22Rv1 (cell line): Measurements from ENCODE around the gene PLCB1.

Experiments used
- H3K27ac ChIP-seq: fragments of 450-650 bp; 2 replicates; pipeline ENCODE4 v1.5.1; 2017
- ZFX ChIP-seq: fragments of 450-650 bp; IDR thresholded peaks from 2 replicates; pipeline ENCODE4 v1.6.1; 2017; ENCODE audit warnings: antibody characterized with exemption, borderline replicate concordance
- TF ChIP-seq, protein P1 (sequence below): fragments of 450-650 bp; IDR thresholded peaks from 2 replicates; pipeline ENCODE4 v1.5.1; 2017; ENCODE audit warnings: mild to moderate bottlenecking

The PLCB1 gene

DNA sequence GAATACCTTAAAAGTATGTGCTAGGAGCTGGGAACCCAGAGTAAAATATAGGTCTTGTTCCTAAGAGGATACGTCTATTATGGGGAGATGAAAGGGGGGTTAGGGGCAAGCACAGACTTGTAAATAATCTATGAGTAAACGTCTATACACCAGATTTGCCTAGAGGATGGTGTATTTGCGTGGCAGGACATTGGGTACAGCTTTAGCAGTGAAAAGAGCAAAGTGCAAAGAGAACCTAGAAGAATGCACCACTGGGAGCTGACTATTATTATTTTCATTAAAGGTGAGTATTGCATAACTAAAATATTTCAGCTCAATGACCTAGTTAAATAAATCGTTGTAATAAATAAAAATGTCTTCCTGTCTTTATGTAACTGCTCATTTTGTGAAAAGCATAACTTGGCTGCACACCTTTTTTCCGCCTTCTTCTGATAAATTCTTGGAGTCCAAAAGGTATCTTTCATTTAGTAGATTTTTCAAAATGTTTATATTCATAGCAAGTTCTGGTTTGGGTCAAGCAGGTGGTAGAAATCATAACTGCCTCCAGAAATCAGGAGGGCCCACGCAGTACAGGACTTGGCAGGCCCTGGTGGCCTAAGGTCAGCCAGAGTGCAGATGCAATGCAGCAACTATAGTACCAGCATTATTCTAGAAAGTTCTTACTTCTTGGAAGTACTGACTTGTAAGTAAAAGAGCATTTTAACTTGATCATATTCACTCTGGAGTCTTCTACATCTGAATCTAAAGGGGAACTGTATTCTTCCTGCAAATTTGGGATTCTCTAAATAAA is 357.2 kb downstream of the PLCB1 start:
- no peak overlapping the region for H3K27ac ChIP-seq
- TF ChIP-seq ZFX, result no peak
- TF ChIP-seq, protein P1, sequence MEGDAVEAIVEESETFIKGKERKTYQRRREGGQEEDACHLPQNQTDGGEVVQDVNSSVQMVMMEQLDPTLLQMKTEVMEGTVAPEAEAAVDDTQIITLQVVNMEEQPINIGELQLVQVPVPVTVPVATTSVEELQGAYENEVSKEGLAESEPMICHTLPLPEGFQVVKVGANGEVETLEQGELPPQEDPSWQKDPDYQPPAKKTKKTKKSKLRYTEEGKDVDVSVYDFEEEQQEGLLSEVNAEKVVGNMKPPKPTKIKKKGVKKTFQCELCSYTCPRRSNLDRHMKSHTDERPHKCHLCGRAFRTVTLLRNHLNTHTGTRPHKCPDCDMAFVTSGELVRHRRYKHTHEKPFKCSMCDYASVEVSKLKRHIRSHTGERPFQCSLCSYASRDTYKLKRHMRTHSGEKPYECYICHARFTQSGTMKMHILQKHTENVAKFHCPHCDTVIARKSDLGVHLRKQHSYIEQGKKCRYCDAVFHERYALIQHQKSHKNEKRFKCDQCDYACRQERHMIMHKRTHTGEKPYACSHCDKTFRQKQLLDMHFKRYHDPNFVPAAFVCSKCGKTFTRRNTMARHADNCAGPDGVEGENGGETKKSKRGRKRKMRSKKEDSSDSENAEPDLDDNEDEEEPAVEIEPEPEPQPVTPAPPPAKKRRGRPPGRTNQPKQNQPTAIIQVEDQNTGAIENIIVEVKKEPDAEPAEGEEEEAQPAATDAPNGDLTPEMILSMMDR, result no peak

DNA sequence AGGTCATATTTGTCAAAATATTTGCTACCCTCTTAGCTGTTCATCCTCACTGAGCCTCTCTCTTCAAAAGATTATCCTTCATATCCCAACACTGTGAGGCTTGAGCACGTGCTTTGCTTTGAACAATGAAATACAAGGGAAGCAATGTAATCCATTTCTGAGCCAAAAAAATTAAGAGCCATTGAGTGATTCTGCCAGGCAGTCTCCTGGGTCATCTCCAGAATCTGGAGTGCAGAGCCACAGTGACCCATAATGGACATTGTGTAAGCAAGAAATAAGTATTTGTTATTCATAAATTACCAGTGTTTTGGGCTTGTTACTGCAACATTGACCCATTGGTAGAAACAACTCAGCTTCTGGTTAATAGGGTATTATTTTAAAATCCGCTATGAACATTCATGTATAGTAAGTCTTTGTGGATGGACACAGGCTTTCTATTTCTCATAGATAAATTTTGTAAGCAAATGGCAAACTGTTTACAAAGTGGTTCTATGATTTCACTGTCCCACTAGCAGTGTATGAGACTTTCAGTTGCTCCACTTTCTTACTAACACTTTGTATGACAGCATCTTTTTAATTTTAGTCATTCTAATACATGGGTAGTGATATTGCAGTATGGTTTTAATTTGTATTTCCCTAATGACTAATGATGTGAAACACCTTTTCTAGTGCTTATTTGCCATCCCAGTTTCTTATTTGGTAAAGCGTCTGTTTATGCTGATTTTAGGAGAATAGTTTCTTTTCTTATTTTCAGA is 358.2 kb downstream of the PLCB1 start:
- no peak overlapping the region for H3K27ac ChIP-seq
- TF ChIP-seq ZFX, result no peak
- TF ChIP-seq, protein P1, result no peak

DNA sequence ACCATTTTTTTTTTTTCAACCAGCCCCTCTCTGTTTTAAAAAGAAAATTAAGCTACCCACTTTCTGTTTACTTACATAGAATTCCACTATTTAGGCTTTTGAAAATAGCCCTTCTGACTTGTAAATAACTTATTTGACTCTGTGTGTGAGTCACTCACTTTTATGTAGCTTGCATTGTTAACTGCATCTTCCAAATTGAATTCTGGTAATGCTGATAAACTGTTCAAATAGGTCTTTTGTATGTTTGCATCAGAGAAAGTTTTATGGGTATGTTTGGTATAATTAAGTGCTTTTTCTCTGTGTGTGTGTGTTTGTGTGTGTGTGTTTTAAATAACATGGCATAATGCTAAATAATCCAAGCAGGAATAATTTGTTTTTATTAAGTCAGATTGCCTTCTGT is 360.1 kb downstream of the PLCB1 start:
- H3K27ac ChIP-seq, result no peak overlapping the region
- no peak for TF ChIP-seq ZFX
- TF ChIP-seq, protein P1, result no peak

DNA sequence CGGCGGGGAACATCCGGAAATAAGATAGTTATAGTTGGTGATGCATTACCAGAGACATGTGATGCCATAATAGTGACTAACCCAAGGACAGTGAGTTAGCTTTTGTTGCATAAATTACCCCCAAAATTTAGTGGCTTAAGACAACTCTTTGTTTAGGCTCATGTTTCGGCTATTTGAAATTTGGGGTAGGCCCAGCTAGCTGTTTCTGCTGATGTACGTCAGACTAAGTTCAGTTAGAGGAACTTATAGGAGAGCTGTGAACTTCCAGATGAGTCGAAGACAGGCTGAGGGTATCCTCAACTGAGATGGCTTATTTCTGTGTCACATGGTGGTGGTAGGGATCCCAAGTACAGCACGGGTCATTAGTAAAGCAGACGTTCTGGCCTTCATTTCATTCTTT is 366.5 kb downstream of the PLCB1 start:
- H3K27ac ChIP-seq, result no peak overlapping the region
- TF ChIP-seq, protein P1, result no peak
- no peak for TF ChIP-seq ZFX

DNA sequence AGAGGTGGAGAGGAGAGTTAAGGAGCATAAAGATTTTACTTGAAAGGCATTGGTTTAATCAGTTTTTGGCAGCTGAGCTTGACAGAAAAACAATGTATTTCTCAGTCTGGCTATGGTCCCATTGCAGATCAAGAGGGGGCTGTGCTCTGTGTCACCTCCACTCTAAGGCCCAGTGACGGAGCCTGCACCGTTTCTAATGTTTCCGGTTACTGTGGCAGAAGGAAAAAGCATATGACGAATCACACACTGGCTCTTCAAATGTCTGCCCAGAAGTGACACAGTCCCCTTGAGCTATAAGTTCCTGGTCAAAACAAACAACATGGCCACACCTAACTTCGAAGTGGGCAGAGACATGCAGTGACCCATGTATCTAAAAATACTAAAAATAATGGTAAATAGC is 372.0 kb downstream of the PLCB1 start:
- H3K27ac ChIP-seq, result no peak overlapping the region
- TF ChIP-seq, protein P1, result no peak
- no peak for TF ChIP-seq ZFX

DNA sequence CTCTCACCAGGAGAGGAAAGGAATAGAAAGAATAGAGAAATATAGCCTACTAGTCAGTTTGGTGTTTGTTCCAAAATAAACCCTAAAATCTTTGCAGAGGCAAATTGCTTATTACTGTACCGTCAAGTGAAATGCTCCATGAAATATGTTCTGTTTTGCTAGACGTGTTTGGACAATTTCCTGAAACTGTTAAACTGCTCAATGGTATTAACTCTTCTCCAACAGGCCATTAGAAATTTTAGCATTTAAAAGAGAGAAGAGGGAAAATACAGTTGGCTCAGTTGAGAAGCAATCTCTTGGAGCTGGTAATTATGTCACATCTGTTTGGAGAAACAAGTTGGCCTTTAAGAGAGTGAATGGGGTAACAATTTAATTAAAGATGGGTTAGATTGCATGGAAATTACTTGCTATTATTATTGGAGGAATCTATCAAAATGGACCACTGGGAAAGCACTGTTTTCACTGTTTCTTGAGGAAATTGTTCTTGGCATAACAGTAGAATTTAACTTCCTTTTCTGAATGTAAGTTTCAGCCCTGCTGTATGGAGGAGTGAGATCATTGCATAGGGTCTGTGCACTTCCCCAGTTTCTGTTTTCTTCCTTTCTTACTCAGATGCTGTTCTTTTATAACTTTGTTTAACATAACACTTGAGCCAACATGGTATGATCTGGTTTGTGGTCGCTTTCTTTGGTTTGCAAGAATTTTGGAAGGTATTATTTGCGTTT is 373.6 kb downstream of the PLCB1 start:
- TF ChIP-seq ZFX, result no peak
- TF ChIP-seq, protein P1, result no peak
- H3K27ac ChIP-seq, result no peak overlapping the region
